ENCODE measurements around the gene CRIM1.

The CRIM1 gene

DNA sequence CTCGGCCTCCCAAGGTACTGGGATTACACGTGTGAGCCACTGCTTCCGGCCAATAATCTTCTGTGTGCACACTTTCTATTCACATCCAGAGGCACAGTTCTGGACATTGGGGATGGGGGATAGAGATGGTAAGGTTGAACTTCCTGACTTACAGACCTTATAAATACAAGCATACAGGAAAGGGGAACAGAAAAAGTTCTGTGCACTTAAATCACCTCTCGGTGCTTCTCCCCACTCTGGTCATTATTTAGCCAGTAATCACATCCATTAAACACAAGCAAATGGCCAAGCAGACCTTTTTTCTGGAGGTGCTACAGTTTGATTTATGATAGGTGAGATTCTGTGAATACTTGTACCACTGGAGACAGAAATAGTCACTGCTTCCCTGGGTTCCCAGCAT is 110.6 kb downstream of the CRIM1 start:
- ATAC-seq (replicated peaks; ENCODE audit: extremely low read depth, poor library complexity, severe bottlenecking) (no peak), DNase-seq (ENCODE audit: low spot score in 2 of 2) (no peak)
- Mint-ChIP-seq H3K4me3 (no peak overlapping the region), H3K27me3 (no peaks in the 10 kb centered on the region), H3K36me3 (ENCODE audit: insufficient read depth) (peaks cover 4% of the 10 kb centered on the region), H3K4me1 (no peaks in the 10 kb centered on the region), H3K27ac (ENCODE audit: low read depth) (no peak overlapping the region), H3K9me3 (no peaks in the 10 kb centered on the region)

DNA sequence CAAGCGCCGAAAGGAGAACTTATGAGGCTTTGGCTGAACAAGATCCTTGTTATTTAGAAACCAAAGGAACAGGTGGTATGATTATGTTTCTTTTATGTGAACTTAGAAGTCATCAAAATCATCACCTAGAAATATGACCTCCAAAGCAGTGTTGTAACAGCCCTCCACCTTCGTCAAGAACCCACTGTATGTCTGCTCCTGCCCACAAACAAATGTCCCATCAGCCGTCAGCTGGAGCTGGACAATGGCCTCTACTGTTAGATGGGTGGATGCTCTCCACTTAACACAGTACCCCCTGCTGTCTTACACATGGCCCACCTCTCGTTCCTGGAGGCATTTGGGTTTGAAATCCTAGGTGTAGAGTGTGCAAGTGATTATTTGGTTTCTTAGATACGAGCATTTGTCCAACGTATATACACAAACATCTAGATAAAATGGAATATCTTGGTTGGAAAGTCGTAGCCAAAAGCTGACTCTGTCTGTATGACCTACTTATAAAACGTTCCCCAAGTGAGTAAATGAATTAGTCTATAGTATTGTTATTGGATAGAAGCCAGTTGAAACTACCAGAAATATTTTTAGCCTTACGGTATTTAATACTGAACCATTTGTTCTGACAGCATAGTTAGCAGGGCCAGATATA is 113.0 kb downstream of the CRIM1 start:
- H3K4me1 Mint-ChIP-seq = no peaks in the 10 kb centered on the region
- no peak for ATAC-seq (replicated peaks; ENCODE audit: extremely low read depth, poor library complexity, severe bottlenecking)
- H3K27me3 Mint-ChIP-seq = no peaks in the 10 kb centered on the region
- H3K9me3 Mint-ChIP-seq = no peaks in the 10 kb centered on the region
- no peak for DNase-seq (ENCODE audit: low spot score in 2 of 2)
- H3K4me3 Mint-ChIP-seq = no peak overlapping the region
- H3K36me3 Mint-ChIP-seq (ENCODE audit: insufficient read depth) = peaks cover 4% of the 10 kb centered on the region
- H3K27ac Mint-ChIP-seq (ENCODE audit: low read depth) = no peak overlapping the region

DNA sequence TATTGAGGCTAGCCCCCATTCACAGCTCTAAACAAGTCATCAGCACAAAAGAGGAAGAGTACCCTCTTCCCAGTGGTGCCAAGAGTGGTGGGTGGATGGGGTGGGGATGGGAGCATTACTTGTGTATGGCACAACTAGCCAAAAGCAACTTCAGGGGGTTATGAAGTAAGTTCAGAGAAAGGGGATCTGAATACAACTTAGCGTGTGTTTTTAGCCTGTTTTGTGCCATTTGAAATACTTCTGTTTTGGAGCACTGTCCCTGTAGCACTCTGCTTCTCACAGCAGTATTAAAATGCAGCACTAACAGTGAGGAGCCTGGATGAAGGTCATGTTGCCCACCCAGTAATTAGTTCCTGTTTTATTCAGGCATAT is 113.5 kb downstream of the CRIM1 start:
- no peak for DNase-seq (ENCODE audit: low spot score in 2 of 2)
- H3K36me3 Mint-ChIP-seq (ENCODE audit: insufficient read depth) = peaks cover 4% of the 10 kb centered on the region
- H3K4me3 Mint-ChIP-seq = no peak overlapping the region
- no peaks in the 10 kb centered on the region for H3K27me3 Mint-ChIP-seq
- H3K9me3 Mint-ChIP-seq = no peaks in the 10 kb centered on the region
- H3K27ac Mint-ChIP-seq (ENCODE audit: low read depth) = no peak overlapping the region
- H3K4me1 Mint-ChIP-seq = no peaks in the 10 kb centered on the region
- no peak for ATAC-seq (replicated peaks; ENCODE audit: extremely low read depth, poor library complexity, severe bottlenecking)

DNA sequence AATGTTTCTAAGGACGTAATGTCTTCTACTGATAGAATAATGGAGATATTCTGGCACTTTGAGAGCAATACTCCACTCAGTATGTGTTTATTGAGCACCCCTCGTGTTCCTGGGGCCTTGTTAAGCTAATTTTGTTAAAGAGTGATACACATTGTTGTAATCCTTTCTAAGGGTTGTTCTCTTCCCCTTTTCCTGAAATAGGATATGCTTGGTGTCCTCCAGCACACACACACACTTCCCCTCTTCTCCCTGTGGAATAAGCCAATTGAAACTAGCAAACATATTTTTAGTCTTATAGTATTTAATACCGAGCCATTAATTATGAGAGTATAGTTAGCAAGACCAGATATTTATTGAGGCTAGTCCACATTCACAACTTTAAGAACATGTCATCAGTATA is 114.1 kb downstream of the CRIM1 start:
- Mint-ChIP-seq H3K36me3 (ENCODE audit: insufficient read depth) (peaks cover 4% of the 10 kb centered on the region), H3K4me3 (no peak overlapping the region), H3K27me3 (no peaks in the 10 kb centered on the region), H3K27ac (ENCODE audit: low read depth) (no peak overlapping the region), H3K9me3 (no peaks in the 10 kb centered on the region), H3K4me1 (no peaks in the 10 kb centered on the region)
- DNase-seq (ENCODE audit: low spot score in 2 of 2) = no peak
- ATAC-seq (replicated peaks; ENCODE audit: extremely low read depth, poor library complexity, severe bottlenecking) = no peak

DNA sequence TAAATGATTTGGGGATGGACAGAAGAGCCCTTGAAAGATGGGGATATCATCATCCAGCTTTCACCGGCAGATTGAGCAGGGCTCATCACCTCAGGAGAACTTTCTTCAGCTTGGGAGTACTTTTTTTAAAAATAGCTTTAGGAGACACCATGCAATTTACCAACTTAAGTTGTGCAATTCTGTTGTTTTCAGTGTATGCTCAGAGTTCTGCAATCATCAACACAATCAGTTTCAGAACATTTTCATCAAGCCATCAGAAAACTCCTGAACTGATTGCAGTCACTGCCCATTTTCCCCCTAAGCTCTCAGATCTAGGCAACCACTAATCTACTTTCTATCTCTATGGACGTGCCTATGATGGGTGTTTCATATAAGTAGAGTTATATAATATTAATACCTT is 117.7 kb downstream of the CRIM1 start:
- Mint-ChIP-seq H3K9me3 (peaks cover 25% of the 10 kb centered on the region), H3K36me3 (ENCODE audit: insufficient read depth) (peaks cover 1% of the 10 kb centered on the region), H3K4me1 (no peaks in the 10 kb centered on the region), H3K27me3 (no peaks in the 10 kb centered on the region), H3K4me3 (no peak overlapping the region), H3K27ac (ENCODE audit: low read depth) (no peak overlapping the region)
- DNase-seq (ENCODE audit: low spot score in 2 of 2) (no peak), ATAC-seq (replicated peaks; ENCODE audit: extremely low read depth, poor library complexity, severe bottlenecking) (no peak)

DNA sequence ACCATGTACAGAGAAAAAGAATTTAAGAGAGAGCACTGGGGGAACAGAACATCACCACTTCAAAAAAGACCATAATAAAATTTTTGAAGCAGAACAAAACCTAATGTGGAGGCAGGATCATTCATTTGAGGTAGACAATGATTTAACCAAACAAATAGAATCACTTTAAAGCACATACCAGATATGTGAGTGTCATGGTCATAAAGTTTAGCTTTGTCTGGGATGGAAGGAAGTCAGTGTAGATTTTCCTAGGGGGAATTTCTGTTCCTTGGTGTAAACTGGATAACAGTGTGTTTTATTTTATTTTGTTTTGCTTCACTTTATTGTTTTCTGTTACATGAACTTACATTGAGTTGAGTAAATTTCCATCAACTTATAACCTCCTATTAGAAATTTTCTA is 120.8 kb downstream of the CRIM1 start:
- no peak for DNase-seq (ENCODE audit: low spot score in 2 of 2)
- Mint-ChIP-seq H3K9me3 (peaks cover 25% of the 10 kb centered on the region), H3K36me3 (ENCODE audit: insufficient read depth) (no peaks in the 10 kb centered on the region), H3K27ac (ENCODE audit: low read depth) (no peak overlapping the region), H3K27me3 (no peaks in the 10 kb centered on the region), H3K4me1 (no peaks in the 10 kb centered on the region), H3K4me3 (no peak overlapping the region)
- ATAC-seq (replicated peaks; ENCODE audit: extremely low read depth, poor library complexity, severe bottlenecking) = no peak

DNA sequence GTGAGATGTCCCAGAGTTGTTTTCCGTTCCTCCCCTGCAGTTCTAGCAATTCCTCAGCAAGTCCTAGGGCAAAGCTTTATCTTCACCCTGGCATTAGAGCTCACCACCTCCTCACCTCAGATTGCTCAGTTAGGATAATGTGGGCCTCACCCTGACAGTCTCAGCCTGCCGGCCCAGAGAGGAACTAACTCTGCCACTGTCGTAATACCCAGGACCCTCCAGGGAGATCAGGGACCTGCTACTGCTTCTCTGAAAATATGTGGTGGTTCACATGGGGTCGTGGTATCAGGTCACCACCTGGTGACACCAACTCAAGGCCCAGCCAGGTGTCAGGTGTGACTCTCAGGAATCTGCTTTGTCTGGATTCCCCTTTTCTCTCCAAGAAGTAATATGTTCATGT is 121.7 kb downstream of the CRIM1 start:
- peaks cover 25% of the 10 kb centered on the region for H3K9me3 Mint-ChIP-seq
- peaks cover 2% of the 10 kb centered on the region for H3K36me3 Mint-ChIP-seq (ENCODE audit: insufficient read depth)
- DNase-seq (ENCODE audit: low spot score in 2 of 2) (no peak), ATAC-seq (replicated peaks; ENCODE audit: extremely low read depth, poor library complexity, severe bottlenecking) (no peak)
- H3K27me3 Mint-ChIP-seq = no peaks in the 10 kb centered on the region
- H3K4me3 Mint-ChIP-seq = no peak overlapping the region
- no peak overlapping the region for H3K27ac Mint-ChIP-seq (ENCODE audit: low read depth)
- H3K4me1 Mint-ChIP-seq = no peaks in the 10 kb centered on the region

DNA sequence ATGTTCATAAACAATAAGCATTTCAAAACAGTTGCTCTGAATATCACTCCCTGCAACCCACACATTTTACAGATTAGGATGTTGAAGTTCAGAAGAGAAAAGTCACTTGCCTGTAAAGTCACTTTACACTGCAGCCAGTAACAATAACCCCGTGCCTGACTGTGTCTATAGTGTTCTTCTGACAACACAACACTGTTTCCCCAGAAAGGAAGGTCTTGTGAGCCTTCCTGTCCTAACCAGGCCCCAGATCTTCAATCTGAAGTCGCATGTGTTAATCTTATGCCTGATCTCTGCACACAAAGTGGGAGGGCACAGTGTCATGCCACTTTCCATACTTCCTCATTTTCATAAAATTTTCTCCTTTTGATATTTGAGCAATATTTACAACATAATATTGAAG is 122.2 kb downstream of the CRIM1 start:
- no peak overlapping the region for H3K4me3 Mint-ChIP-seq
- H3K4me1 Mint-ChIP-seq = no peaks in the 10 kb centered on the region
- H3K36me3 Mint-ChIP-seq (ENCODE audit: insufficient read depth) = peaks cover 2% of the 10 kb centered on the region
- peaks cover 25% of the 10 kb centered on the region for H3K9me3 Mint-ChIP-seq
- ATAC-seq (replicated peaks; ENCODE audit: extremely low read depth, poor library complexity, severe bottlenecking) (no peak), DNase-seq (ENCODE audit: low spot score in 2 of 2) (no peak)
- no peaks in the 10 kb centered on the region for H3K27me3 Mint-ChIP-seq
- no peak overlapping the region for H3K27ac Mint-ChIP-seq (ENCODE audit: low read depth)

DNA sequence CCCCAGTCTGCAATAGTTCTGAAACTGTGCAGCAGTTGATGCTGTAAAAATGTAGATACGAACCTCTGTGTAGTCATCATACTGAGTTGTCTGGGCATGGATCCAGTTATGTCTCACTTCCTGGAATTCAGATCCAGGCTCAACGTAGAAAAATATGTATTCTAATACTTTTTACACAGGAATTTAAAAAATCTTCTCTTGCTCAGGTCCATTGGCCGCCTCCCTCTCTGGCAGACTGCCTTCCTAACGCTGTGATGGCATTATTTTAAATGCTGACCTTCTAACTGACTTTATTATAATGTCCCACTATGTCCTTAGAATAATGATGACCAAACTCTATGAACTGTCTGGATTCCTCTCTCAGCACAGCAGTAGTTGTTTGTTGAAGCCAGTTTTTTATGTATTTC is 122.8 kb downstream of the CRIM1 start:
- Mint-ChIP-seq H3K4me3 (no peak overlapping the region), H3K9me3 (peaks cover 25% of the 10 kb centered on the region), H3K4me1 (no peaks in the 10 kb centered on the region), H3K36me3 (ENCODE audit: insufficient read depth) (peaks cover 2% of the 10 kb centered on the region), H3K27ac (ENCODE audit: low read depth) (no peak overlapping the region), H3K27me3 (no peaks in the 10 kb centered on the region)
- DNase-seq (ENCODE audit: low spot score in 2 of 2) (no peak), ATAC-seq (replicated peaks; ENCODE audit: extremely low read depth, poor library complexity, severe bottlenecking) (no peak)

DNA sequence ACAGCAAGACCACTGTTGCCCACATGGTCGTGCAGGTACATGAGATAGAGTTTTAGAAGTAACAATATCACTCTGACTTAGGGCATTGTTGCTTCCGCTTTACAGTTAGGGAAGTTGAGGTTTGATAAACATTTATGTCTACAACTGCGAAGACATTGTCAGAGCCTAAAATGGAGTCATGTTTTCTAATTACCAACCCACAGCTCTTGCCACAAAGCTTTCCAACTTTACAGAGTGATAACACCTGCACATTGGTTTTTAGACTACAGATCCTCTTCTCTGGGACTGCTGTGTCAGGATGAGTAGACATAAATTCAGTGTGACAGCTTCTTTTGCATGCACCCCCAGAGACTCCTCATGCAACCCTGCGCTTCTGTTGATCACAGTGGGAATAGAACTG is 123.4 kb downstream of the CRIM1 start:
- H3K36me3 Mint-ChIP-seq (ENCODE audit: insufficient read depth) = peaks cover 2% of the 10 kb centered on the region
- ATAC-seq (replicated peaks; ENCODE audit: extremely low read depth, poor library complexity, severe bottlenecking) (no peak), DNase-seq (ENCODE audit: low spot score in 2 of 2) (no peak)
- H3K27ac Mint-ChIP-seq (ENCODE audit: low read depth) = no peak overlapping the region
- H3K27me3 Mint-ChIP-seq = no peaks in the 10 kb centered on the region
- no peaks in the 10 kb centered on the region for H3K4me1 Mint-ChIP-seq
- peaks cover 25% of the 10 kb centered on the region for H3K9me3 Mint-ChIP-seq
- H3K4me3 Mint-ChIP-seq = no peak overlapping the region

DNA sequence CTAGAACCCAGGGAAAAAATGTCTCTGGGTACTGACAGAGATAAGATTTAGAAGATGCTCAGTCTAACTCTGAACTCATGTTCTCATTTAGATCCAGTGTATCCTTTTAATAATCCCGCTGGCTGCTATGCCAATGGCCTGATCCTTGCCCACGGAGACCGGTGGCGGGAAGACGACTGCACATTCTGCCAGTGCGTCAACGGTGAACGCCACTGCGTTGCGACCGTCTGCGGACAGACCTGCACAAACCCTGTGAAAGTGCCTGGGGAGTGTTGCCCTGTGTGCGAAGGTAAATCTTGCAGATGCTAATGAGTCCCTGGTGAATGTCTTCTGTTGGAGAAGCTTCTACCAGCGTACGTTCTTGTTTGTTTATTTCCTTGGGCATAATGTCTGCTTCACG is 123.8 kb downstream of the CRIM1 start:
- H3K9me3 Mint-ChIP-seq = peaks cover 25% of the 10 kb centered on the region
- no peak overlapping the region for H3K27ac Mint-ChIP-seq (ENCODE audit: low read depth)
- ATAC-seq (replicated peaks; ENCODE audit: extremely low read depth, poor library complexity, severe bottlenecking) = no peak
- no peak overlapping the region for H3K4me3 Mint-ChIP-seq
- no peaks in the 10 kb centered on the region for H3K4me1 Mint-ChIP-seq
- no peak for DNase-seq (ENCODE audit: low spot score in 2 of 2)
- peaks cover 2% of the 10 kb centered on the region for H3K36me3 Mint-ChIP-seq (ENCODE audit: insufficient read depth)
- H3K27me3 Mint-ChIP-seq = no peaks in the 10 kb centered on the region

DNA sequence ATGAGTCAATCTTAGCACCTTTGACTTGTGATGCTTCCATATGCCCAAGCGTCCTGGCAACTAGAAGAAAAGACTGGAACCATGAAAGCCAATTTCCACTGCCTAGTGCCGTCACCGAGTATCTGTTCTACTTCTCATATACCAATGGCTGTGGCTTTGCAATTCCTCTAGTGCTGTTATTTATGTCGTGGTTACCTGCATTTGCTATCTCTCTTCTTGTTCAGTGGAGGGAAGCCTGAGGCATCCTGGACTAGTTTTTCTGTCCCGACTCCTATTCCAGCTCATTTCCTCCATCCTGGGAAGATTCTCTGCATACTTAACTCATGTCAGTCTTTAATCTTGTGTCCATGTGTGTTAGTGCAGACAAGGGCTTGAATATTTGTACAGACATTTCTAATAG is 124.5 kb downstream of the CRIM1 start:
- DNase-seq (ENCODE audit: low spot score in 2 of 2) = no peak
- Mint-ChIP-seq H3K36me3 (ENCODE audit: insufficient read depth) (peaks cover 2% of the 10 kb centered on the region), H3K4me3 (no peak overlapping the region)

DNA sequence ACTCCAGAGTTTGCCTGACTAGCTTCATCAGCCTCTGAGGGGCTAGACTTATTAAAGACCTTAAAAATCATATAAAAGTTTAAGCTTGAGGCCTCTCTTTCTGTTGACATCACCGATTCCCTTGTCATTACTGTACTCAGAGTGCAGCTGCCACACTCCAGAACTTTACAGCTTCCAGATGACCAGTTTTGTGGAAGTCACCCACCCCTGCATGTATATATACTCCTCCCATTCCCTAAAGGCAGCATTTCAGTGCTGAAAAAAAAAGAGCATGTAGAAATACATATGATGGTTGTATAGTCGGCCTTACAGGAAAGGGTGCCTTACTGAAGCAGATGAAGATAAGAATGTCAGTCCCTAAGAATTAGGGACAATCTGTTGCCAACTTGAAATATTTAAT is 125.1 kb downstream of the CRIM1 start:
- H3K27ac Mint-ChIP-seq (ENCODE audit: low read depth) = no peak overlapping the region
- no peaks in the 10 kb centered on the region for H3K27me3 Mint-ChIP-seq
- no peaks in the 10 kb centered on the region for H3K4me1 Mint-ChIP-seq
- ATAC-seq (replicated peaks; ENCODE audit: extremely low read depth, poor library complexity, severe bottlenecking) (no peak), DNase-seq (ENCODE audit: low spot score in 2 of 2) (no peak)
- peaks cover 20% of the 10 kb centered on the region for H3K9me3 Mint-ChIP-seq
- no peak overlapping the region for H3K4me3 Mint-ChIP-seq
- H3K36me3 Mint-ChIP-seq (ENCODE audit: insufficient read depth) = peaks cover 2% of the 10 kb centered on the region

More for the DNA sequence above, 124.5 kb downstream of the CRIM1 start:
- Mint-ChIP-seq H3K27ac (ENCODE audit: low read depth) (no peak overlapping the region), H3K27me3 (no peaks in the 10 kb centered on the region), H3K4me1 (no peaks in the 10 kb centered on the region), H3K9me3 (peaks cover 25% of the 10 kb centered on the region)
- ATAC-seq (replicated peaks; ENCODE audit: extremely low read depth, poor library complexity, severe bottlenecking) = no peak

DNA sequence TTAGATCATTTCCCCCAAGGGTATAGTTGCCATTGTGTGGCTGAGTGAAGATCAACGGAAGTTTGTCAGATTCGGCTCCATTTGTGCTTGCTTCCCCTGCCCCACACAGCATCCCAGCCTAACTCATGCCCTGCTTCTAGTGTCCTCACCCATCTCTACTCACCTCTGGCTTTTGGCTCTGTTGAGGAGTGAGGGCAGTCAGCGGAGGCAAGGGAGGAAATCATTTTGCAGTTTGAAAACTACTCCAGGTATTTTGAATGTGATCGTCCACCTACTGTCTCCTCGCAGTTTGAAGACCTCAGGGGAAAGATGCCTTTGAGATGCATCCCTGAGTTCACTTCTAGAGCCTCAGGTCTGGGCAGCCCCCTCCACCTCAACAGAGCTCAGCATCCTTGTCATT is 126.1 kb downstream of the CRIM1 start:
- Mint-ChIP-seq H3K9me3 (peaks cover 9% of the 10 kb centered on the region), H3K4me3 (no peak overlapping the region), H3K4me1 (no peaks in the 10 kb centered on the region), H3K27me3 (no peaks in the 10 kb centered on the region), H3K36me3 (ENCODE audit: insufficient read depth) (peaks cover 4% of the 10 kb centered on the region), H3K27ac (ENCODE audit: low read depth) (peak overlapping the region; percentile 29)
- DNase-seq (ENCODE audit: low spot score in 2 of 2) (no peak), ATAC-seq (replicated peaks; ENCODE audit: extremely low read depth, poor library complexity, severe bottlenecking) (no peak)

All from central memory CD8-positive, alpha-beta T cell (primary cell).